A673 (cell line): ENCODE results near the gene LRBA.

Source experiments
- EZH2 ChIP-seq: fragments of 200-600 bp; sonication (generic); IDR thresholded peaks from 2 replicates; pipeline ENCODE4 v1.6.1; 2017; ENCODE audit warnings: borderline replicate concordance, low read depth, mild to moderate bottlenecking, mixed read lengths, antibody characterized with exemption, low read length; ENCODE audit not compliant: poor library complexity, severe bottlenecking
- TF ChIP-seq, protein P1 (sequence below): fragments of 300-800, 200-600 bp; sonication (generic); conservative IDR thresholded peaks from 2 replicates; pipeline ENCODE4 v1.5.1; 2017; ENCODE audit warnings: low read depth, mild to moderate bottlenecking, antibody characterized with exemption, low read length, moderate library complexity, mixed read lengths

DNA sequence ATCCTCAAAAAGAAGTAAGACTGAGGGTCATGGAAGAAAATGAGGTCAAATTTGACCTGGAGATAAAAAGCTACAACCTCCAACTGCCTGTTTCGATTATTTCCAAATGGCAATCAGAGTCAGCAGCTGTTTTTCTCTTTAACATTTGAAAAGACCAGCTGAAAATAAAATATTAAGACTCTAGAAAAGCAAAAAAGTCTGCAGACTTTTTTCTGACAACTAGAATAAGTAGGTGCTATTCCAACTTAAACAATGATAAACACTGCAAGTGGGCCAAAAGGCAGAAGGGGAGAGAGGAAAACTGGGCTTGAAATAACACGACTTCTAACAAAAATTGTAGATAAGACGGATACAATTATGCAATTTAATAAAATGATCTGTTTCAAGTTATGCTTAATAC, 110.4 kb downstream of the LRBA start:
- TF ChIP-seq, protein P1, sequence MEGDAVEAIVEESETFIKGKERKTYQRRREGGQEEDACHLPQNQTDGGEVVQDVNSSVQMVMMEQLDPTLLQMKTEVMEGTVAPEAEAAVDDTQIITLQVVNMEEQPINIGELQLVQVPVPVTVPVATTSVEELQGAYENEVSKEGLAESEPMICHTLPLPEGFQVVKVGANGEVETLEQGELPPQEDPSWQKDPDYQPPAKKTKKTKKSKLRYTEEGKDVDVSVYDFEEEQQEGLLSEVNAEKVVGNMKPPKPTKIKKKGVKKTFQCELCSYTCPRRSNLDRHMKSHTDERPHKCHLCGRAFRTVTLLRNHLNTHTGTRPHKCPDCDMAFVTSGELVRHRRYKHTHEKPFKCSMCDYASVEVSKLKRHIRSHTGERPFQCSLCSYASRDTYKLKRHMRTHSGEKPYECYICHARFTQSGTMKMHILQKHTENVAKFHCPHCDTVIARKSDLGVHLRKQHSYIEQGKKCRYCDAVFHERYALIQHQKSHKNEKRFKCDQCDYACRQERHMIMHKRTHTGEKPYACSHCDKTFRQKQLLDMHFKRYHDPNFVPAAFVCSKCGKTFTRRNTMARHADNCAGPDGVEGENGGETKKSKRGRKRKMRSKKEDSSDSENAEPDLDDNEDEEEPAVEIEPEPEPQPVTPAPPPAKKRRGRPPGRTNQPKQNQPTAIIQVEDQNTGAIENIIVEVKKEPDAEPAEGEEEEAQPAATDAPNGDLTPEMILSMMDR = no peak
- no peak for TF ChIP-seq EZH2
